Osteoblast (primary cell): Measurements from ENCODE around the gene LEPR. TPM values are rescaled to one million over a fixed set of nuclear protein-coding genes. Genes with fewer than 3 reads are reported as not detected.
"Not testable (repeated sequence)": the region's sequence is repeated elsewhere in the genome, so short reads cannot be mapped to it uniquely, and the experiment has no call there.

Experiments used
- DNase-seq: peaks from one replicate; pipeline ENCODE4 v3.0.0; 2011; ENCODE audit warnings: low spot score, mixed read lengths; ENCODE audit not compliant: insufficient read length; ENCODE audit errors: missing footprints
- H2AFZ ChIP-seq: 2 replicates; pipeline ENCODE4 v1.6.0; 2011; ENCODE audit warnings: mild to moderate bottlenecking, low read length
- H3K27ac ChIP-seq: 2 replicates; pipeline ENCODE4 v1.5.1; 2011; ENCODE audit warnings: mild to moderate bottlenecking, low read depth, low read length, moderate library complexity
- H3K27me3 ChIP-seq: 2 replicates; pipeline ENCODE4 v1.6.0; 2012; ENCODE audit warnings: mild to moderate bottlenecking, control low read depth, inconsistent platforms, low read length, moderate library complexity; ENCODE audit not compliant: insufficient read depth
- H3K36me3 ChIP-seq: 2 replicates; pipeline ENCODE4 v1.5.1; 2011; ENCODE audit warnings: mild to moderate bottlenecking, low read length, control low read depth, moderate library complexity; ENCODE audit not compliant: insufficient read depth
- H3K4me1 ChIP-seq: 2 replicates; pipeline ENCODE4 v1.5.1; 2011; ENCODE audit warnings: mild to moderate bottlenecking, low read length, control low read depth, moderate library complexity; ENCODE audit not compliant: insufficient read depth
- H3K4me2 ChIP-seq: 2 replicates; pipeline ENCODE4 v1.6.0; 2011; ENCODE audit warnings: mild to moderate bottlenecking, low read length; ENCODE audit not compliant: insufficient read depth
- H3K4me3 ChIP-seq: fragments of 200-600 bp; sonication (generic); 3 replicates; pipeline ENCODE4 v1.5.1; 2012; ENCODE audit warnings: mild to moderate bottlenecking, low read length, inconsistent platforms; ENCODE audit not compliant: insufficient read depth
- H3K79me2 ChIP-seq: 2 replicates; pipeline ENCODE4 v1.6.0; 2012; ENCODE audit warnings: mild to moderate bottlenecking, low read length, control low read depth, inconsistent platforms; ENCODE audit not compliant: insufficient read depth
- H3K9me3 ChIP-seq: 2 replicates; pipeline ENCODE4 v1.5.1; 2011; ENCODE audit warnings: low read depth, low read length, control low read depth
- H4K20me1 ChIP-seq: 2 replicates; pipeline ENCODE4 v1.6.0; 2012; ENCODE audit warnings: mild to moderate bottlenecking, low read length, control low read depth; ENCODE audit not compliant: insufficient read depth
- CTCF ChIP-seq: IDR thresholded peaks from 2 replicates; pipeline ENCODE4 v1.5.1; 2011; ENCODE audit warnings: mild to moderate bottlenecking, low read depth, low read length, moderate library complexity; ENCODE audit errors: extremely low read depth
- total RNA-seq: library from RNA; depleted of rRNA; stranded (reverse); fragments of >200 nt; gene quantifications from 2 replicates; pipeline ENCODE4 v1.2.3, GENCODE V29; 2012

LEPR gene
- total RNA-seq, 1 donor = 169 TPM

DNA sequence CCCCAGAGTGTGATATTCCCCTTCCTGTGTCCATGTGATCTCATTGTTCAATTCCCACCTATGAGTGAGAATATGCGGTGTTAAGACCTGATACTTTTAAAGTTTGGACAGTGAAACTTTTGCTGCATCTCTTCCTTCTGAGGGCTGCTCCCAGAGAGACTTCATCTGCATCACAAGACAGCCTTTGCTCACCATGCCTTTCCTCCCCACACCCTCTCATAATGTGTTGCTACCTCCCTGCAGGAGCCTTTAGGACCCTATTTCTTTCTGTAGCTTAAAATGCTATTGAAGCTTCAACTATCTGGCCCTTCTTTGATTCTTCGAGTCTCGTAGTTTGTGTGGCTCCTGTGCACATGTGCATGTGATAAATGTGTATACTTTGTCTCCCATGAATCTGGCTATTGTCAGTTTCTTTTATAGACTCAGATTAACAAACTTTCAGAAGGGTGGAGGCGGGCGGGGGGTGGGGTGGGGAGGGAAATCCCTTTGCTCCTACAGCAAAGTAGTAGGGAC, 23.7 kb downstream of the LEPR start:
- Histone ChIP-seq H3K4me1 (peaks cover 8% of the 10 kb centered on the region), H3K79me2 (no peaks in the 10 kb centered on the region), H2AFZ (no peak overlapping the region), H3K9me3 (no peaks in the 10 kb centered on the region), H3K36me3 (no peaks in the 10 kb centered on the region), H3K4me2 (no peak overlapping the region), H3K27ac (no peak overlapping the region), H3K4me3 (no peak overlapping the region), H3K27me3 (no peaks in the 10 kb centered on the region), H4K20me1 (no peaks in the 10 kb centered on the region)
- no peak for DNase-seq
- no peak for TF ChIP-seq CTCF

DNA sequence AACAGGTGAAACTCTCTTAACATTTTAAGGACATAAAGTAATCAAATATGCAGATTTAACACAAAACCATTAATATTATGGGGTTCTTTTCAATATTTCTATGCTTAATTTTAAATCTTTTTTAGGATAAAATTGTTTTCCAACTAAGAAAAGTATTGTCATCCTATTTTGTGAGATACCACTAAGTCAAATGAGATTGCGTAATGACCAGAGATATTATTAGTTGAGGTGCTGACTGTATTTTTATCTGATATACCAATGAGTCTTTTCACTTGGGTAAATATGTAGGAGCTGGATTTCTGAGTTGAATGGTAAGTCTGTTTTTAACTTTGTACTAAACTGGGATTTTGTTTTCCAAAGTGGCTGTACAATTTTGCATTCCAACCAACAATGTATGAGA, 25.4 kb downstream of the LEPR start:
- H3K9me3 ChIP-seq = no peaks in the 10 kb centered on the region
- DNase-seq = no peak
- peaks cover 4% of the 10 kb centered on the region for H3K4me1 ChIP-seq
- TF ChIP-seq CTCF = no peak
- no peaks in the 10 kb centered on the region for H3K79me2 ChIP-seq
- H3K36me3 ChIP-seq = no peaks in the 10 kb centered on the region
- no peak overlapping the region for H3K4me3 ChIP-seq
- H3K4me2 ChIP-seq = no peak overlapping the region
- no peak overlapping the region for H2AFZ ChIP-seq
- H3K27ac ChIP-seq = no peak overlapping the region
- H4K20me1 ChIP-seq = no peaks in the 10 kb centered on the region
- no peaks in the 10 kb centered on the region for H3K27me3 ChIP-seq

DNA sequence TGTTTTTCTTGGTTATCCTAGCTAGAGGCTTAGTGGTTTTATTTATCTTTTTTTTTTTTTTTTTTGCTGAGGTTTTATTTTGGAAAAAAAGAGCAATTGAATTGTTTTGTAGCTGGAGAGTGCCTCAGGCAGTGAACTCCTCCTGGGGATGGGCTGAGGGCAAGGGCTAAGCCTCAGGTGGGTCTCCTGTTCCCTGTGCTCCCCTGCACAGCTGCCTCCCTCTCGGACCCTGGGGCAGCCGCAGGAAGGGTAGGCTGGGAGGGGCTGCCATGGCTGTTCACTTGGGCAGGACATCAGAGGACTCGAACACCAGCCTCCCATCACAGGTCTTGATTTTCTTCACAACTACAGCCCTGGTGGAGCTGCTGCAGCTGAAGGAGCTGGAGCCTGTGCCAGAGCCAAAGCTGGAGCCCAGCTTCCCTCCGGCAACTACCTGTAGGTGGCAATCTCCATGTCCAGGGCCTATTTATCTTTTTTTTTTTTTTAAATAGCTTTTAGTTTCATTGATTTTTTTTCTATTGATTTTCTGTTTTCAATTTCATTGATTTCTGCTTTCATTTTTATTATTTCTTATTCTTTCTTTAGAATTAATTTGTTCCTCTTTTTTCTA, 28.9 kb downstream of the LEPR start:
- no peaks in the 10 kb centered on the region for H3K27me3 ChIP-seq
- no peaks in the 10 kb centered on the region for H4K20me1 ChIP-seq
- TF ChIP-seq CTCF = no peak
- no peaks in the 10 kb centered on the region for H3K36me3 ChIP-seq
- H3K4me2 ChIP-seq = no peak overlapping the region
- H3K4me3 ChIP-seq = no peak overlapping the region
- H3K27ac ChIP-seq = no peak overlapping the region
- H3K79me2 ChIP-seq = no peaks in the 10 kb centered on the region
- no peaks in the 10 kb centered on the region for H3K4me1 ChIP-seq
- H2AFZ ChIP-seq = no peak overlapping the region
- no peak for DNase-seq
- H3K9me3 ChIP-seq = no peaks in the 10 kb centered on the region

- not testable (repeated sequence) for H3K27ac ChIP-seq, H2AFZ ChIP-seq, H3K4me2 ChIP-seq, H3K79me2 ChIP-seq, H3K9me3 ChIP-seq, H3K27me3 ChIP-seq, H3K36me3 ChIP-seq, DNase-seq, H3K4me3 ChIP-seq, H4K20me1 ChIP-seq
- peaks cover 11% of the 10 kb centered on the region for H3K4me1 ChIP-seq
Measured at GRCh38 chr1:65455678-65456077, 35.2 kb downstream of the LEPR start.
